ENCODE results near the gene PPP6R2.
"Not testable (repeated sequence)": the region's sequence is repeated elsewhere in the genome, so short reads cannot be mapped to it uniquely, and the experiment has no call there.

GRCh38 chr22:50432877-50433510, 89.9 kb downstream of the PPP6R2 start:
- not testable (repeated sequence) for TF ChIP-seq CTCF (IDR thresholded peaks at IDR 0.05; ENCODE audit: control extremely low read depth in 1 of 3, insufficient read depth in 1 of 3, low read depth in 1 of 3, low read length in 3 of 3); KDM1A (IDR thresholded peaks at IDR 0.05; ENCODE audit: borderline replicate concordance, low read length); RAD21 (IDR thresholded peaks at IDR 0.05 in 1 of 2, conservative IDR thresholded peaks at IDR 0.05 in 1 of 2; ENCODE audit: low read depth in 2 of 2, low read length in 2 of 2)
